SU-DHL-6 (cell line): Measurements from ENCODE around the gene DMBX1.

ENCODE experiments used
- H2AFZ ChIP-seq: fragments of 200-600 bp; sonication (generic); 2 replicates; pipeline ENCODE4 v1.6.1; 2014; ENCODE audit warnings: low read depth, mild to moderate bottlenecking, moderate library complexity, mixed read lengths, antibody characterized with exemption, low read length; ENCODE audit not compliant: severe bottlenecking
- H3F3A ChIP-seq: fragments of 200-600 bp; shearing (Covaris generic); 2 replicates; pipeline ENCODE4 v1.6.0; 2016; ENCODE audit warnings: antibody characterized with exemption, mild to moderate bottlenecking; ENCODE audit not compliant: insufficient read depth
- H3K27ac ChIP-seq: fragments of 200-600 bp; sonication (generic); 2 replicates; pipeline ENCODE4 v1.5.1; 2016; ENCODE audit warnings: low read depth, mild to moderate bottlenecking, low read length, moderate library complexity, mixed read lengths
- H3K27me3 ChIP-seq: fragments of 200-600 bp; sonication (generic), shearing (Covaris generic); 2 replicates; pipeline ENCODE4 v1.6.0; 2014; ENCODE audit warnings: mild to moderate bottlenecking, low read length
- H3K36me3 ChIP-seq: fragments of 200-600 bp; sonication (generic); 2 replicates; pipeline ENCODE4 v1.6.1; 2014; ENCODE audit warnings: mild to moderate bottlenecking, low read length, mixed read lengths
- H3K4me2 ChIP-seq: fragments of 300-600, 200-600 bp; shearing (Covaris generic), sonication (generic); 2 replicates; pipeline ENCODE4 v1.6.0; 2014; ENCODE audit warnings: low read length, low read depth, mild to moderate bottlenecking; ENCODE audit not compliant: poor library complexity, severe bottlenecking
- H3K4me3 ChIP-seq: fragments of 200-600 bp; sonication (generic); 2 replicates; pipeline ENCODE4 v1.5.1; 2014; ENCODE audit warnings: antibody characterized with exemption, low read length, mild to moderate bottlenecking, mixed read lengths; ENCODE audit not compliant: insufficient read depth, poor library complexity, severe bottlenecking
- H3K79me2 ChIP-seq: fragments of 200-600 bp; sonication (generic); 2 replicates; pipeline ENCODE4 v1.6.1; 2014; ENCODE audit warnings: mild to moderate bottlenecking, low read length, moderate library complexity; ENCODE audit not compliant: insufficient read depth
- H3K9ac ChIP-seq: fragments of 200-600 bp; sonication (generic); 2 replicates; pipeline ENCODE4 v1.7.0; 2014; ENCODE audit warnings: mild to moderate bottlenecking, low read length
- H3K9me2 ChIP-seq: fragments of 200-600 bp; sonication (generic); replicated peaks from 2 replicates; pipeline ENCODE4 v1.6.1; 2014; ENCODE audit warnings: low read length; ENCODE audit not compliant: insufficient read depth
- H3K9me3 ChIP-seq: fragments of 200-600 bp; sonication (generic); 2 replicates; pipeline ENCODE4 v1.6.1; 2014; ENCODE audit warnings: low read length, mixed read lengths; ENCODE audit not compliant: insufficient read depth
- H4K20me1 ChIP-seq: fragments of 200-600 bp; sonication (generic); 2 replicates; pipeline ENCODE4 v1.6.1; 2014; ENCODE audit warnings: low read depth, mild to moderate bottlenecking, antibody characterized with exemption, low read length, moderate library complexity, mixed read lengths
- CTCF ChIP-seq: fragments of 200-600 bp; sonication (generic); IDR thresholded peaks from one replicate; pipeline ENCODE4 v1.5.1; 2017; ENCODE audit warnings: antibody characterized with exemption, mild to moderate bottlenecking, low read length, moderate library complexity; ENCODE audit not compliant: insufficient read depth, poor library complexity, severe bottlenecking
- EZH2phosphoT487 ChIP-seq: fragments of 200-600 bp; sonication (generic), shearing (Covaris generic); conservative IDR thresholded peaks from 2 replicates; pipeline ENCODE4 v1.6.1; 2018; ENCODE audit warnings: mild to moderate bottlenecking, antibody characterized with exemption, low read length, moderate library complexity, mixed read lengths

DMBX1 gene

GRCh38 chr1:46522184-46522968 is 32.7 kb downstream of the DMBX1 start:
- no peaks in the 10 kb centered on the region for H3K9me2 ChIP-seq
- TF ChIP-seq EZH2phosphoT487 (no peak), CTCF (no peak)
- no peaks in the 10 kb centered on the region for H4K20me1 ChIP-seq
- no peak overlapping the region for H3K4me2 ChIP-seq
- H3K36me3 ChIP-seq, result no peaks in the 10 kb centered on the region
- no peaks in the 10 kb centered on the region for H3K27me3 ChIP-seq
- H3K9ac ChIP-seq, result no peak overlapping the region
- H2AFZ ChIP-seq, result no peak overlapping the region
- H3K27ac ChIP-seq, result no peak overlapping the region
- H3K79me2 ChIP-seq, result no peaks in the 10 kb centered on the region
- H3F3A ChIP-seq, result no peaks in the 10 kb centered on the region
- H3K9me3 ChIP-seq, result no peaks in the 10 kb centered on the region
- no peak overlapping the region for H3K4me3 ChIP-seq

DNA sequence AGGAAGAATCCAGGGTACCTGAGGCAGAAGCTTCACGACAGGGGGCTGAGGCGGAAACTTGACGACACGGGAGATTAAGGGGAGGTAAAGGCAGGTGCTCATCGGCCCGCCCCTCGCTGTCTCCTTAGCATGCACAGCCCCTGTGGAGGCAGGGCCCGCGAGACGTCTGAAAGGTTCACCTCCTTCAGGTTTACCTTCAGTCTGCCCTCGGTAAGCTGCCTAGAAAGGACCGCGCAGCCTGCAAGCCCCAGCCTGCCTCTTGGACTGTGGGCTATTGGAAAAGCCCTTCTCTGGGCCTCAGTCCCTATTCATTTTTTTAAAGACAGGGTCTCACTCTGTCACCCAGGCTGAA is 33.3 kb downstream of the DMBX1 start:
- no peaks in the 10 kb centered on the region for H3K27me3 ChIP-seq
- H3K4me3 ChIP-seq, result no peak overlapping the region
- no peak overlapping the region for H3K9ac ChIP-seq
- no peaks in the 10 kb centered on the region for H3K36me3 ChIP-seq
- H2AFZ ChIP-seq, result no peak overlapping the region
- H3K79me2 ChIP-seq, result no peaks in the 10 kb centered on the region
- TF ChIP-seq CTCF (no peak), EZH2phosphoT487 (no peak)
- H3F3A ChIP-seq, result no peaks in the 10 kb centered on the region
- no peaks in the 10 kb centered on the region for H3K9me2 ChIP-seq
- no peak overlapping the region for H3K27ac ChIP-seq
- H3K4me2 ChIP-seq, result no peak overlapping the region
- H3K9me3 ChIP-seq, result no peaks in the 10 kb centered on the region
- no peaks in the 10 kb centered on the region for H4K20me1 ChIP-seq

GRCh38 chr1:46523496-46524353 is 34.1 kb downstream of the DMBX1 start:
- no peaks in the 10 kb centered on the region for H3K9me3 ChIP-seq
- H3K27me3 ChIP-seq, result no peaks in the 10 kb centered on the region
- no peak overlapping the region for H2AFZ ChIP-seq
- H4K20me1 ChIP-seq, result no peaks in the 10 kb centered on the region
- no peaks in the 10 kb centered on the region for H3K79me2 ChIP-seq
- TF ChIP-seq EZH2phosphoT487, result no peak
- TF ChIP-seq CTCF, result no peak
- no peak overlapping the region for H3K4me3 ChIP-seq
- no peak overlapping the region for H3K4me2 ChIP-seq
- H3K9ac ChIP-seq, result no peak overlapping the region
- H3F3A ChIP-seq, result no peaks in the 10 kb centered on the region
- H3K36me3 ChIP-seq, result no peaks in the 10 kb centered on the region
- H3K27ac ChIP-seq, result no peak overlapping the region
- no peaks in the 10 kb centered on the region for H3K9me2 ChIP-seq
